ENCODE results near the gene P3R3URF. TPM values are rescaled to one million over a fixed set of nuclear protein-coding genes. Genes with fewer than 3 reads are reported as not detected.

Gene P3R3URF
- total and polyA plus RNA-seq, 8 donors: not detected

- intact Hi-C loops (cut with DNase I): no loop called here
- Histone ChIP-seq H3K4me3 (no peak overlapping the region), H3K9me3 (no peaks in the 10 kb centered on the region), H3K27ac (peak overlapping the region in 1 of 2 donors; percentile 13), H3K36me3 (peaks cover 0 to 63% of the 10 kb centered on the region in 2 donors), H3K4me1 (peaks cover 5 to 8% of the 10 kb centered on the region in 2 donors), H3K27me3 (no peaks in the 10 kb centered on the region)
- ATAC-seq (peak; percentile 48), DNase-seq (no peak)
- TF ChIP-seq CTCF (IDR thresholded peaks at IDR 0.05): no peak
These were observed 14.3 kb upstream of the P3R3URF start for GRCh38 chr1:46190539-46190938.

- intact Hi-C loops (cut with DNase I): no loop called here
- peaks cover 9 to 15% of the 10 kb centered on the region in 2 donors for H3K4me1 ChIP-seq
- peak overlapping the region; percentile 5 to 53 for H3K27ac ChIP-seq
- H3K27me3 ChIP-seq: no peaks in the 10 kb centered on the region
- H3K4me3 ChIP-seq: no peak overlapping the region
- peak; percentile 28 for ATAC-seq
- peaks cover 0 to 50% of the 10 kb centered on the region in 2 donors for H3K36me3 ChIP-seq
- no peak for TF ChIP-seq CTCF (IDR thresholded peaks at IDR 0.05)
- DNase-seq: no peak
- H3K9me3 ChIP-seq: no peaks in the 10 kb centered on the region
These were observed 12.2 kb upstream of the P3R3URF start for GRCh38 chr1:46188295-46189030.

- Histone ChIP-seq H3K4me1 (peaks cover 18 to 25% of the 10 kb centered on the region in 2 donors), H3K27me3 (no peaks in the 10 kb centered on the region), H3K36me3 (peaks cover 0 to 38% of the 10 kb centered on the region in 2 donors), H3K9me3 (no peaks in the 10 kb centered on the region), H3K4me3 (no peak overlapping the region), H3K27ac (no peak overlapping the region)
- TF ChIP-seq CTCF (IDR thresholded peaks at IDR 0.05): no peak
- DNase-seq: no peak
- peak; percentile 65 for ATAC-seq
- intact Hi-C loops (cut with DNase I): no loop called here
These were observed 11.0 kb upstream of the P3R3URF start for GRCh38 chr1:46187106-46187869.

- peaks cover 0 to 26% of the 10 kb centered on the region in 2 donors for H3K36me3 ChIP-seq
- no peak overlapping the region for H3K4me3 ChIP-seq
- H3K27ac ChIP-seq: no peak overlapping the region
- intact Hi-C loops (cut with DNase I): no loop called here
- no peaks in the 10 kb centered on the region for H3K9me3 ChIP-seq
- DNase-seq: no peak
- H3K27me3 ChIP-seq: no peaks in the 10 kb centered on the region
- no peak for TF ChIP-seq CTCF (IDR thresholded peaks at IDR 0.05)
- no peak for ATAC-seq
- peaks cover 18 to 25% of the 10 kb centered on the region in 2 donors for H3K4me1 ChIP-seq
These were observed 9.8 kb upstream of the P3R3URF start for GRCh38 chr1:46186076-46186475.

Data from left lung (tissue), 10 donors.